ENCODE results near the gene NUP155.

The NUP155 gene

DNA sequence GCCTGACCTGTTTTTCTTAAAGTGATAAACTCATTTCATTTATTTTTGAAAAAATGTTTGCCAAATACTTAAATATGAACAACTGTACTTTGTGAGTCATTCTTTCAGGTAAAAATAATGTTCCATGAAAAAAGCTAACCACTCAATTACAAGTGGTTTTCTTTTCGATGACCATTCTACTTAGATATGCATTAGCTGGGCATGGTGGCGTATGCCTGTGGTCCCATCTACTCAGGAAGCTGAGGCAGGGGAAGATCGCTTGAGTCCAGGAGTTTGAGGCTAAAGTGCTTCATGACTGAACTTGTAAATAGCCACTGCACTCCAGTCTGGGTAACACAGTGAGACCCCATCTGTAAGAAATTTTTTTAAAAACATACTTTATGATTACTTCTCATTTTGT is 4.2 kb upstream of the NUP155 start:
- TF ChIP-seq CTCF (IDR thresholded peaks at IDR 0.05) = no peak

DNA sequence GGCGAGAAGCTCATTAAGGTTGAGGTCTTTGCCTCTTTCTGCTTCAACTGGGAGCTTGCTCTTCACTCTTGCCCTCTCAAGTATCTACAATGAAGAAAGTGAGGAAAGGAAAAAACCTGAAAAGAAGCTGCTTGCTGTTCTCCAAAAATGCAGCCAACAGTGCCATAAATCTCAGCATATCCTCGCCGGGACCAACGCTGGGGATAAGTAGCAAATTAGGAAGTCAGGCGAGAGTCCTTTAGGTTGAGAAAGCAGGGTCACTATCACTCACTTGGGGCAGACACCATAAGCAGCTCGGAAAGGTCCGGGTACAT is 399 bp downstream of the NUP155 start:
- no peak for TF ChIP-seq CTCF (IDR thresholded peaks at IDR 0.05)

GRCh38 chr5:37355161-37355560 is 15.7 kb downstream of the NUP155 start:
- TF ChIP-seq CTCF (IDR thresholded peaks at IDR 0.05) = no peak

- no peak for TF ChIP-seq CTCF (IDR thresholded peaks at IDR 0.05)
These were observed 44.4 kb downstream of the NUP155 start for GRCh38 chr5:37326536-37326935.

GRCh38 chr5:37323607-37324006 is 47.3 kb downstream of the NUP155 start:
- no peak for TF ChIP-seq CTCF (IDR thresholded peaks at IDR 0.05)

DNA sequence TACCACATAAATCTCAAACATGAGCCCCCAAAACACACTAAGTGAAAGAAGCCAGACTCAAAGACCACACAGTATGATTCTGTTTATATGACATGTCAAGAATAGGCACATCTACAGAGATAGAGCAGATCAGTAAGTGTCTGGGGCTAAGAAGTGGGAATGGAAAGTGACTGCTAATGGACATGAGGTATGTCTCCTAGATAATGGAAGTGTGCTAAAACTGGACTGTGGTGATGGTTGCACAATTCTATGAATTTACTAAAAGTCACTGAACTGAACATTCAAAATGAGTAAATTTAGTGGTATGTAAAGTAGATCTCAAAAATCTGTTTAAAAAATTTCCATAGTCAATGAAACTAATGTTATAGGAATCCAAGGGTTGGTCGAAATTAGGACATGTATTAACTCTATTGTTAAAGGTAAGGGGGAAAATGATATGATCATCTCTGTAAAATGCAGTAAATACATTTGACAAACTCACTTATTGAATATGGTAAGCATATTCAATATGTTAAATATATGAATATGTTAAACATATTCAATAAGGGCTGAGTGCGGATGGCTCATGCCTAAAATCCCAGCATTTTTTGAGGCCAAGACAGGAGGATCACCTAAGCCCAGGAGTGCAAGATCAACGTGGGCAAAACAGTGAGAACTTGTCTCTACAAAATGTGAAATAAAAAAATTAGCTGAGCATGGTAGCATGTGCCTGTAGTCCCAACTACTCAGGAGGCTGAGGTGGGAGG is 51.7 kb downstream of the NUP155 start:
- no peak for TF ChIP-seq CTCF (IDR thresholded peaks at IDR 0.05)

GRCh38 chr5:37316027-37316426 is 54.9 kb downstream of the NUP155 start:
- no peak for TF ChIP-seq CTCF (IDR thresholded peaks at IDR 0.05)

GRCh38 chr5:37310360-37310759 is 60.5 kb downstream of the NUP155 start:
- TF ChIP-seq CTCF (IDR thresholded peaks at IDR 0.05) = no peak
